ENCODE data around the gene SLC26A9. TPM values are rescaled to one million over a fixed set of nuclear protein-coding genes. Genes with fewer than 3 reads are reported as not detected.

SLC26A9 gene
- total RNA-seq, 2 donors from 2014 or later = 1.1 TPM; not detected in 1

DNA sequence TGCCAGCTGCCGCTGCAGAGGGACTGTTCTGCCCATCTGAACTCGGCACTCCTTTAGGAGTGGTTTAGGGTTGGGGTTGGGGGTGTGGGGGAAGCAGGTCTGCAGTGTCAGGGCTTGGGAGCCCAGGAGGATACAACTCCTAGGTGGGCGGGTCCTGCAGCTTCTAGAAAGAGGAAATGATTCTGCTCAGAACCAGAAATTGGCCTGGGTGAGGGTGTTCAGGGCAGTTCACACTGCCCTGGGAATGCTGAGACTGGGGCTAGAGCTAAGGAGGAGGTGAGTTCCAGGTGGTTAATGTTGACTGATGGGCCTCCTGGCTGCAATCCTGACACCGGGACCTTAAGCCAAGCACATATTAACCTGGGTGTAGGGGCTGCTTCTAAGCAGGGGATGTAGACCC lies 4.8 kb upstream of the SLC26A9 start:
- no peaks in the 10 kb centered on the region for H3K27me3 ChIP-seq (replicated peaks; ENCODE audit: insufficient read depth)
- H3K4me3 ChIP-seq = no peak overlapping the region
- DNase-seq (ENCODE audit: low spot score) = no peak
- H3K36me3 ChIP-seq = no peaks in the 10 kb centered on the region
- H3K27ac ChIP-seq = no peak overlapping the region
- no peak for TF ChIP-seq CTCF (IDR thresholded peaks at IDR 0.05)
- ATAC-seq (ENCODE audit: insufficient number of reproducible peaks, low FRiP score, low read depth) = no peak
- H3K4me1 ChIP-seq (ENCODE audit: control insufficient read depth in 1 of 2, low read depth in 2 of 2) = no peaks in the 10 kb centered on the region
- H3K9me3 ChIP-seq = no peaks in the 10 kb centered on the region

- Histone ChIP-seq H3K9me3 (no peaks in the 10 kb centered on the region), H3K27me3 (replicated peaks; ENCODE audit: insufficient read depth) (no peaks in the 10 kb centered on the region), H3K4me3 (no peak overlapping the region), H3K36me3 (no peaks in the 10 kb centered on the region), H3K4me1 (ENCODE audit: control insufficient read depth in 1 of 2, low read depth in 2 of 2) (no peaks in the 10 kb centered on the region), H3K27ac (no peak overlapping the region)
- TF ChIP-seq CTCF (IDR thresholded peaks at IDR 0.05) = no peak
- ATAC-seq (ENCODE audit: insufficient number of reproducible peaks, low FRiP score, low read depth) (no peak), DNase-seq (ENCODE audit: low spot score) (no peak)
Observed at GRCh38 chr1:205947024-205947423, 3.8 kb upstream of the SLC26A9 start.

DNA sequence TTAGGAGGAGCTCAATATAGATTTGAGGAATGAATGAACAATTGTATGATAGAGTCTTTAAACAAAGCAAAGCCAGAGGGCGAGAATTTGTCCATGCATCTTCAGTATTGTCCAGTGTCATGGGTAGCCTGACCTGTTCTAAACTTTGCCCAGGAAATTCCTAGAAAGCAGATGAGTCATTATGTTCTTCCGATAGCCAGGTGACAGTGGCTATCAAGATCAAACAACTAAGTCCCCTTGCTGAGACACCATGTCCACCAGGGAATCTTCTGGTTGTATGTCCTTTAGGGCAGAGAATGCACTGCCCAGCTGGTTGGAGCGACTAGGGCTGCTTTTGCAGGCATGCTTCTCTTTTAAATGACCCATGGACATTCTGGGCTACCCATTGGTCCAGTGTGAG lies 1.8 kb upstream of the SLC26A9 start:
- DNase-seq (ENCODE audit: low spot score) (no peak), ATAC-seq (ENCODE audit: insufficient number of reproducible peaks, low FRiP score, low read depth) (no peak)
- TF ChIP-seq CTCF (IDR thresholded peaks at IDR 0.05) = no peak
- Histone ChIP-seq H3K27me3 (replicated peaks; ENCODE audit: insufficient read depth) (no peaks in the 10 kb centered on the region), H3K4me3 (no peak overlapping the region), H3K27ac (no peak overlapping the region), H3K9me3 (no peaks in the 10 kb centered on the region), H3K36me3 (no peaks in the 10 kb centered on the region), H3K4me1 (ENCODE audit: control insufficient read depth in 1 of 2, low read depth in 2 of 2) (no peaks in the 10 kb centered on the region)

GRCh38 chr1:205944525-205944924 lies 1.3 kb upstream of the SLC26A9 start:
- Histone ChIP-seq H3K36me3 (no peaks in the 10 kb centered on the region), H3K4me3 (no peak overlapping the region), H3K9me3 (no peaks in the 10 kb centered on the region), H3K27ac (no peak overlapping the region), H3K27me3 (replicated peaks; ENCODE audit: insufficient read depth) (no peaks in the 10 kb centered on the region), H3K4me1 (ENCODE audit: control insufficient read depth in 1 of 2, low read depth in 2 of 2) (no peaks in the 10 kb centered on the region)
- ATAC-seq (ENCODE audit: insufficient number of reproducible peaks, low FRiP score, low read depth) = no peak
- TF ChIP-seq CTCF (IDR thresholded peaks at IDR 0.05) = no peak
- no peak for DNase-seq (ENCODE audit: low spot score)

DNA sequence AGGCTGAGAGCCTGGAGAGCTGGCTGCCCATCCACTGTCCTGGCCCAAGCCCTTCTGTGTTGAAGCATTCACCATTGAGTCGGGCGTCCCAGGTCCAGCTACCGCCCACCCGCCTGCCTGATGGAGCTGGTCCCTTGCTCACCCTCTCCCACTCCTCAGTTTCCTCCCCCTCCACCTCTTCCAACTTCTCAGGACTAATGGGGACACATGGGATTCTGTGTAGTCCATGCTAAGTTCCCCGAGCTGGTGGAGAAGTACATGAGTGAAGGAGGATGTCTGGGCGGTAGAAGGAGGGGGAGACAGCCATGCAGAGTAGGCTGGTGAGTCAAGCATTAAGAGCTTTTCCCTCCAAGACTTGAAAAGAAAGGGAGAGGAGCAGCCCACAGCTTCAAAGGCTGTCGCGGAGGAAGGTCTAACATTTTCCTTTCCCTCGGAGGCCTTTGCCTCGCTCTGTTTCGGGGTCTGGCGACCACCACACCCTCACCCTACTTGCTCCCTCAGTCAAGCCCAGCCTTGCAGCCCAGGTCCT lies 561 bp downstream of the SLC26A9 start:
- DNase-seq (ENCODE audit: low spot score) (no peak), ATAC-seq (ENCODE audit: insufficient number of reproducible peaks, low FRiP score, low read depth) (no peak)
- no peak overlapping the region for H3K27ac ChIP-seq
- H3K27me3 ChIP-seq (replicated peaks; ENCODE audit: insufficient read depth) = no peaks in the 10 kb centered on the region
- no peaks in the 10 kb centered on the region for H3K9me3 ChIP-seq
- no peaks in the 10 kb centered on the region for H3K36me3 ChIP-seq
- TF ChIP-seq CTCF (IDR thresholded peaks at IDR 0.05) = no peak
- peaks cover 0 to 1% of the 10 kb centered on the region in 2 donors for H3K4me1 ChIP-seq (ENCODE audit: control insufficient read depth in 1 of 2, low read depth in 2 of 2)
- no peak overlapping the region for H3K4me3 ChIP-seq

Data from thoracic aorta (tissue), 2 donors.